VCaP (cell line): Measurements from ENCODE around the gene ZNF530.

Experiments
- H3K27ac ChIP-seq: fragments of 450-650 bp; 2 replicates; pipeline ENCODE4 v1.5.1; 2017
- TF ChIP-seq, protein P1 (sequence below): fragments of 450-650 bp; conservative IDR thresholded peaks from 2 replicates; pipeline ENCODE4 v1.5.1; 2017; ENCODE audit warnings: mild to moderate bottlenecking, moderate library complexity

ZNF530 gene

DNA sequence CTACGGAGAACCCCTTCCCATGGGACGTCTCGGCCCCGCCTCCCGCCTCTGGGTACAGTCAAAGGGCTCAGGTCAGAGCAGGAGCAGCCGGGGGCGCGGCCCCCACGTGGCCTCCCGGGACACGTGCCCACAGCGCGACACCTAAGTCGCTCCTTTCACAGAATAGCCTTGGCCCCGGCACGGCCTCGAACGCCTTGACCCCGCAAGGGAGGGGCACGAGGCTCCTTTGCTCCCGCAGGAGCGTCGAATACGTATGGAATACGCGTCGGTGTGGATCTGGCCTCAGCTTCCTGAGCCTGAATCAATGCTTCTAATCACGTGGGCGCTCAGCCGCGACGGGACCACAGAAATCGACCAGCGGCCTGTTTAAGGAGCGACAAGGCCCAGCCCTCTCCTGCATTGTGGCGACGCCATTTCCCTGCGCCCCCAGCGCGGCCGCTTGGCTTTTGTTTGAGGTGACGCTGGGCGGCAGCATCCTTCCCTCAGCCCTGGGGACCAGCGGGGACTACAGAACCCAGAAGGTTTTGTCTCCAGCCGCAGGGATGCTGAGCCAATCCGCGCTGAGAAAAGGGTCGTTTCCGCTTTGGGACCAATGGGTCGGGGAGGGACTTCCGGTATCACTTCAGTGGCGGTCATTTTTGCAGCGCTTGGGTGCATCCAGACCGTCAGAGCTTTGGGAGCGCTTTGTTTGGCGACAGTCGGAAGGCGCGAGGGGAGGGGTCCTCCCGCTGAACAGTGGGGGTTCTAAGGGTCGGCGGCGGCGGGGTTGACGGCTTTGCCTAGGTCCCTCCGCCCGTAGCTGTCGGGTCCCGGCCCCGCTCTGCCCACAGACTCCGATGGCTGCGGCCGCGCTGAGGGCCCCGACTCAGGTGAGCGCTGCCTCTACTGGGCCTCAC lies 15.9 kb upstream of the ZNF530 start, which contains the start of gene ZIK1:
ZIK1 (plus strand) TSS at position 625 of the 896 bp plus-strand sequence; CDS start at position 837, 212 bp downstream.
- H3K27ac ChIP-seq, result peak within 1 kb of the TSS; percentile 81
- TF ChIP-seq, protein P1, sequence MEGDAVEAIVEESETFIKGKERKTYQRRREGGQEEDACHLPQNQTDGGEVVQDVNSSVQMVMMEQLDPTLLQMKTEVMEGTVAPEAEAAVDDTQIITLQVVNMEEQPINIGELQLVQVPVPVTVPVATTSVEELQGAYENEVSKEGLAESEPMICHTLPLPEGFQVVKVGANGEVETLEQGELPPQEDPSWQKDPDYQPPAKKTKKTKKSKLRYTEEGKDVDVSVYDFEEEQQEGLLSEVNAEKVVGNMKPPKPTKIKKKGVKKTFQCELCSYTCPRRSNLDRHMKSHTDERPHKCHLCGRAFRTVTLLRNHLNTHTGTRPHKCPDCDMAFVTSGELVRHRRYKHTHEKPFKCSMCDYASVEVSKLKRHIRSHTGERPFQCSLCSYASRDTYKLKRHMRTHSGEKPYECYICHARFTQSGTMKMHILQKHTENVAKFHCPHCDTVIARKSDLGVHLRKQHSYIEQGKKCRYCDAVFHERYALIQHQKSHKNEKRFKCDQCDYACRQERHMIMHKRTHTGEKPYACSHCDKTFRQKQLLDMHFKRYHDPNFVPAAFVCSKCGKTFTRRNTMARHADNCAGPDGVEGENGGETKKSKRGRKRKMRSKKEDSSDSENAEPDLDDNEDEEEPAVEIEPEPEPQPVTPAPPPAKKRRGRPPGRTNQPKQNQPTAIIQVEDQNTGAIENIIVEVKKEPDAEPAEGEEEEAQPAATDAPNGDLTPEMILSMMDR, result peak; percentile 37

DNA sequence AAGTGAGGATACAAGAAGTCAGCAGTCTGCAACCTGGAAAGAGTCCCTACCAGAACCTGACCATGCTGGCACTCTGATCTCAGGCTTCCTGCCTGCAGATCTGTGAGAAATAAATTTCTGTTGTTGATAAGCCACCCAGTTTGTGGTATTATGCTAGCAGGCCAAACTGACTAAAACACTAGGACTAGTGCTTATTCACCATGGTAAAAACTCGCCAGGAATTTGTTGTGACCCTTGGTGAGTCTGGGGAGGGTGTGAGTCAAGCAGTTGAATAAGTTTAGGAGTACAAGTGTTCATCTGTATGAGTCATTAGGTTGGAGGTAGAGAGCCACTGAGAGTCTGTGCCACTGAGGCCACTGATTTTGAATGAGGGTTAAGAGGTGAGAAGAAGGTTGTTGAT lies 12.2 kb upstream of the ZNF530 start:
- H3K27ac ChIP-seq, result no peak overlapping the region
- TF ChIP-seq, protein P1, result no peak

DNA sequence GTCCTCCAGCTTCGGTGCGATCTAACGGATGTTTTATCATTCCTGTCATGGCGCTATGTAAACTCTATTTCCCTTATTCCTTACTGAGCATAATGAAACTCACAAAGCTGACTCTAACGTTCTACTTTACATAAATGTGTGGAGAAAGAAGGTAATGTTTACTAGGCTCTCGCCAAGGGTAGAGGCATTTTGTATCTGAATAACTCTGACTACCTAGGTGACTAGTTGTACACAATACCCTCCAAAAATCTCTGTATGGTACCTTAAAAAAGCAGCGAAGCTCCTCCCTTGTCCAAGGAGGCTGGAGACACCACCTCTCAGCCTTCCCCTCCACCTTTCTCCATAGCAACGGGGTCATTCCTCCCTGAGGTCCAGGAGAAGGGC lies 316 bp upstream of the ZNF530 start:
- peak overlapping the region; percentile 72 for H3K27ac ChIP-seq
- TF ChIP-seq, protein P1, result no peak

DNA sequence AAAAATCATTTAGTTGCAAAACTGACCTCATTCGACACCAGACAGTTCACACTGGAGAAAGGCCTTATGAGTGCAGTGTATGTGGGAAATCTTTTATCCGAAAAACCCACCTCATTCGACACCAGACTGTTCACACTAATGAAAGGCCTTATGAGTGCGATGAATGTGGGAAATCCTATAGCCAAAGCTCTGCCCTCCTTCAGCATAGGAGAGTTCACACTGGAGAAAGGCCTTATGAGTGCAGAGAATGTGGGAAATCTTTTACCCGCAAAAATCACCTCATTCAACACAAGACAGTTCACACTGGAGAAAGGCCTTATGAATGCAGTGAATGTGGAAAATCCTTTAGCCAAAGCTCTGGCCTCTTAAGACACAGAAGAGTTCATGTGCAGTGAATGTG lies 7.2 kb downstream of the ZNF530 start:
- H3K27ac ChIP-seq, result no peak overlapping the region
- TF ChIP-seq, protein P1, result no peak

DNA sequence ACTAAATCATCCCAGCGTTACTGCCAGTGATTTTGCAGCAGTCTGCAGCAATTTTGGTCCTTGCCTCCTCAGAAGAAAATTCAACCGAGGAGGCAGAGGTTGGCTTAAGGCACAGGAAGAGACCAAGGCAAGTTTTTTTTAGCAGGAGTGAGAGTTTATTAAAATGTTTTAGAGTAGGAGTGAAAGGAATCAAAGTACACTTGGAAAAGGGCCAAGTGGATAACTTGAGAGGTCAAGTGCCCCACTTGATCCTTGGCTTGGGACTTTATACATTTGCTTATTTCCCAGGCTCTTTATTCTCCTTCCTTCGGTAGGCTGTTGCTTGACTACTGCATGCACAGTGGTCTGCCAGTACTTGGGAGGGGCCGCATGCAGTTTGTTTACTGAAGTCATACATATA lies 11.4 kb downstream of the ZNF530 start:
- no peak overlapping the region for H3K27ac ChIP-seq
- TF ChIP-seq, protein P1, result no peak

DNA sequence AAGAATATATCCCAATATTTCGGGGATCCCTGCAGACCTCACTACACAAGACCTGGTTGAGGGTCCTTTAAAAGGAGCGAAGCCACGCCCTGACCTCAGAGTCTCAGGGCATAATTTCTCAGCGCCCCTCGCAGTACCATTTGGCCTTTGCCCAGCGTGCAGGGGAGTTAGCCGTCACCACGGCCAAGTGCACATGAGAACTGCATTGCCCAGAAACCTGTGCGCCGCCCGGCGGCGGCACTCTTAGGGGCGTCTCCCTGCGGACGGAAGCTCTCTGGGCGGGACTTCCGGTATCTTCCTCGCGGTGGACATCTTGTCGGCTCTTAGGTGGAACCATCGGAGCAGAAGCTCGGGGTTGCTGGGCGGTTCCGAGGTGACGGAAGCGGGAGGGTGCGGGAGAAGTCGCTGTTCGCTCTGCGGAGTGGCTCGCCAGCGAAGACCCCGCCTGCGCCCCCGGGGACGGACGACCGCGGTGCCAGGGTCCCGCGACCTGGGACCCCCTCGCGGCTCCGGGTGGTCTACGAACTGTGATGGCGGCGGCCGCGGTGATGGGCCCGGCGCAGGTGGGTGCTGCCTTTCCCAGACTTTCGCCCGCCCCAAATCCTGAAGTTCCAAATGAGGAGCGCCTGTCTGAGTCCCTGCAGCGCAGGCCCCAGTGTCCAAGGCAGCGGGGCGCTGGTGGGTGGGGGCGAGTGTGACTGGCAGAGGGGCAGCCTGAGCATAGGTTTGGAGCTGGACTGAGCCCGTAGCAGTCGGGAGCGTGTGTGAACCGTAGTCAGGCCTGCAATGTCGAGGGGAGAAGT lies 14.5 kb downstream of the ZNF530 start, which contains the start of gene ZNF134:
ZNF134 (plus strand) TSS at position 302 of the 803 bp plus-strand sequence. CDS start 5,227 bp downstream, outside the sequence.
- peak within 1 kb of the TSS; percentile 90 for H3K27ac ChIP-seq
- TF ChIP-seq, protein P1, result no peak

DNA sequence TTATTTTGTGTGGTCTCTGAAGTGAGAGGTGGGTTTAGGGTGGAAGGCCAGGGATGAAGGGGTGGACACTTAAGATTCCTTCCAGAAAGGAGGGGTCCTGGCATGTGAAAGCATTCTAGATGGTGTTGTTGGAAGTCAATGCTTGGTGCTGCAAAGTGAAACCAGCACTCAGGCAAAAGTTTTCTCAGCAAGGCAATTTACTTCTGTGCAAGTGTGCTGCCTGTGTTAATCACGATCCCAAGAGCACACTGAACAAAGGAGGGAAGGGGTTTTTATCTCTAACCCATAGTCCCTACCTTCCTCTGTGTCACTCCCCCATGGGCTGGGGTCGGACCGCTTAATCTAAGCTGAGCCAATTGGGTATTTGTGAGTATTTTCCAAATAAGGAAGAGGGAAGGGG lies 15.7 kb downstream of the ZNF530 start:
- TF ChIP-seq, protein P1, result no peak
- H3K27ac ChIP-seq, result peak overlapping the region; percentile 90; the same call in 1 of the 2 replicates
